HFFc6 (cell line): ENCODE results near the gene FLOT2. TPM values are rescaled to one million over a fixed set of nuclear protein-coding genes. Genes with fewer than 3 reads are reported as not detected.
"Not testable (repeated sequence)": the region's sequence is repeated elsewhere in the genome, so short reads cannot be mapped to it uniquely, and the experiment has no call there.

Experiments used
- DNase-seq: peaks from one replicate; pipeline ENCODE4 v3.0.0-alpha.2; 2018
- H3K27ac Mint-ChIP-seq: 2 replicates; pipeline ENCODE4 v1.8.0; 2020; ENCODE audit warnings: mild to moderate bottlenecking, mixed read lengths
- H3K27me3 Mint-ChIP-seq: 2 replicates; pipeline ENCODE4 v1.8.0; 2021; ENCODE audit warnings: mild to moderate bottlenecking, moderate library complexity, mixed read lengths; ENCODE audit not compliant: insufficient read depth
- H3K36me3 Mint-ChIP-seq: 2 replicates; pipeline ENCODE4 v1.8.0; 2021; ENCODE audit warnings: low read depth, mixed read lengths
- H3K4me1 Mint-ChIP-seq: 2 replicates; pipeline ENCODE4 v1.8.0; 2020; ENCODE audit warnings: low read depth, mixed read lengths
- H3K4me3 Mint-ChIP-seq: 2 replicates; pipeline ENCODE4 v1.8.0; 2020; ENCODE audit warnings: mild to moderate bottlenecking, moderate library complexity, mixed read lengths
- H3K9me3 Mint-ChIP-seq: 2 replicates; pipeline ENCODE4 v1.8.0; 2020; ENCODE audit warnings: mild to moderate bottlenecking, mixed read lengths
- total RNA-seq, 6 experiments: library from RNA; stranded (reverse); fragmentation: NEBNext Ultra II Directional; extraction: Animal tissue kit (Norgen Biotek cat#: 25700); gene quantifications; 2 replicates in 1 of 6; 3 replicates in 5 of 6; pipeline ENCODE4 v1.2.3, GENCODE V29; 2021
- TF ChIP-seq, protein P1 (sequence below): fragments of 200-600 bp; sonication (generic); IDR thresholded peaks from 2 replicates; pipeline ENCODE4 v1.5.0; 2021; ENCODE audit warnings: antibody characterized with exemption, mild to moderate bottlenecking

The FLOT2 gene
- total RNA-seq, 6 experiments from 2014 or later = 46.7 to 85.7 (median 77.9) TPM

DNA sequence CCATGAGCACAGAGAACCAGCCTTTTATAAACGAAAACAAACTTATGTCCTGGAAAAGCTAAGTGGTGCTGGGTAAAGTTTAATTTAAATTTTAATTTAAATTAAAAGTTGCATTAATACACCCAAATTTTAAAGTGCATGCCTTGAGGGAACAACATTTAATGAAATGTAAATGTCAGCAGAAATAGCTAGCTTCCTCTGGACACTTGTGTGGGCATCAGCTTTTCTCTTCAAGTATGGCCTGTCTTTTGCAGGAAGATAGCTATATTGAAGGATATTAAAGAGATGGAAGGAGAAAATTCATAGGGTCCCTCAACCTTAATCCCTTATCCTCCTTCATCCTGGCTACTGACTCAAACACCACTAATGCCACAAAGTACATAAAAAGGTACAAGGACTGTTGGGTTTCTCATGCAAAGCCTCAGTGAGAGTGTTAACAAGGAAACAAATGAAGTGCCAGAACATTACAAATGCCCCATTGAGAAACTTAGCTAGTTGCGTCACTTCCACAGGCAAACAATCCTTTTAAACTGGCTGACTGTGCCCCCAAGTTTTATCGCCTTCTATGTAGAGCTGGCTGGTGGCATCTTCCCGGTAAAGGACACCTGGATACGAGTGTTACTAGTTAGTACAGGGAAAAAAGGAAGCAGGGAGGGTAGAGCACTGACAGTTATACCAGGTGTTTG, 39.7 kb upstream of the FLOT2 start:
- no peak overlapping the region for H3K27ac Mint-ChIP-seq
- TF ChIP-seq, protein P1, sequence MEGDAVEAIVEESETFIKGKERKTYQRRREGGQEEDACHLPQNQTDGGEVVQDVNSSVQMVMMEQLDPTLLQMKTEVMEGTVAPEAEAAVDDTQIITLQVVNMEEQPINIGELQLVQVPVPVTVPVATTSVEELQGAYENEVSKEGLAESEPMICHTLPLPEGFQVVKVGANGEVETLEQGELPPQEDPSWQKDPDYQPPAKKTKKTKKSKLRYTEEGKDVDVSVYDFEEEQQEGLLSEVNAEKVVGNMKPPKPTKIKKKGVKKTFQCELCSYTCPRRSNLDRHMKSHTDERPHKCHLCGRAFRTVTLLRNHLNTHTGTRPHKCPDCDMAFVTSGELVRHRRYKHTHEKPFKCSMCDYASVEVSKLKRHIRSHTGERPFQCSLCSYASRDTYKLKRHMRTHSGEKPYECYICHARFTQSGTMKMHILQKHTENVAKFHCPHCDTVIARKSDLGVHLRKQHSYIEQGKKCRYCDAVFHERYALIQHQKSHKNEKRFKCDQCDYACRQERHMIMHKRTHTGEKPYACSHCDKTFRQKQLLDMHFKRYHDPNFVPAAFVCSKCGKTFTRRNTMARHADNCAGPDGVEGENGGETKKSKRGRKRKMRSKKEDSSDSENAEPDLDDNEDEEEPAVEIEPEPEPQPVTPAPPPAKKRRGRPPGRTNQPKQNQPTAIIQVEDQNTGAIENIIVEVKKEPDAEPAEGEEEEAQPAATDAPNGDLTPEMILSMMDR = no peak

DNA sequence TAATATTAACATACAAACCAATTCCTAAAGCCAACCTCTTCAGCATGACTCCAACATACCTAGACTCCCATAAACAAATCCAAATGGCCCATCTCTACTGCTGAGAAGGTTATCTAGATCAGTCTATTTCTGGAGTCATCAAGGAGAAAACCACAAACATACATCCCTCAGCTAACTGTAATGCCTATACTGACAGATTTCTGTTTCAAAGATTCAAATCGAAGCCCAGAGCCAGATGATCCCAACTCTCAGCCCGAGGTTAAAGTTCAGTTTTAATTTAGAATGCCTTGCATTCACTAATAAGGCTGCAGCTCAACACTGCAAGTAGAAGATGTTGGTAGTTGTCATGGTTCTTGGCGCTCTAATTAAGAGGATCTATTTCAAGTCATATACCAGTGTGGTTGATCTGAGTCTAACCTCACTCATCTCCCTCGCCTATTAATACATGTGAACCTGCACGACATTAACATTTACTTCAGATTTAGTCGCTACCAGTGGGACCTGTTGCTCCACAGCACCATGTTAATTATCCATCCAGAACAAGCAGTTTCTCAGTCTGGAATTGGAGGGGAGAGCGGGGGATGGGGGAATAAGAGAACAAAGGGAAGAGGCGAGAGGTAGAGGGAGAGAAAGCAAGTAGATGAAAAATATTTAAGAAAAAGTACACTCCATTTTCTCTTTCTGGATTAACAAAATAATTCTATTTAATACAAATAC, 38.4 kb upstream of the FLOT2 start:
- no peak overlapping the region for H3K27ac Mint-ChIP-seq
- no peaks in the 10 kb centered on the region for H3K9me3 Mint-ChIP-seq
- no peak for DNase-seq
- no peak overlapping the region for H3K4me3 Mint-ChIP-seq
- TF ChIP-seq, protein P1 = no peak
- H3K4me1 Mint-ChIP-seq = peaks cover 61% of the 10 kb centered on the region
- H3K27me3 Mint-ChIP-seq = no peaks in the 10 kb centered on the region; the same call in 1 of the 2 replicates
- H3K36me3 Mint-ChIP-seq = peaks cover 13% of the 10 kb centered on the region; the same call in 1 of the 2 replicates

More for the DNA sequence above, 39.7 kb upstream of the FLOT2 start:
- H3K9me3 Mint-ChIP-seq = no peaks in the 10 kb centered on the region
- DNase-seq = no peak
- H3K4me1 Mint-ChIP-seq = peaks cover 61% of the 10 kb centered on the region
- H3K4me3 Mint-ChIP-seq = no peak overlapping the region
- H3K36me3 Mint-ChIP-seq = peaks cover 13% of the 10 kb centered on the region; the same call in 1 of the 2 replicates
- no peaks in the 10 kb centered on the region; the same call in 1 of the 2 replicates for H3K27me3 Mint-ChIP-seq

DNA sequence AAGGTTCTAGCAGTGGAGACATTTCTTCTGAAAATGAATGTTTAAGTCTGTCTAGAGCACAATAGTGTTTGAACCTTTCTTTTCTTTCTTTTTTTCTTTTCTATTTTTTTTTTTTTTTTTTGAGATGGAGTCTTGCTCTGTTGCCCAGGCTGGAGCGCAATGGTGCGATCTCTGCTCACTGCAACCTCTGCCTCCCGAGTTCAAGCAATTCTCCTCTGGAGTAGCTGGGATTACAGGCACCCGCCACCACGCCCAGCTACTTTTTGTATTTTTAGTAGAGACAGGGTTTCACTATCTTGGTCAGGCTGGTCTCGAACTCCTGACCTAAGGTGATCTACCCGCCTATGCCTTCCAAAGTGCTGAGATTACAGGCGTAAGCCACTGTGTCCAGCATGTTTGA, 37.0 kb upstream of the FLOT2 start:
- H3K9me3 Mint-ChIP-seq, H3K4me3 Mint-ChIP-seq, H3K27me3 Mint-ChIP-seq, DNase-seq: not testable (repeated sequence)
- Mint-ChIP-seq H3K36me3 (peaks cover 22% of the 10 kb centered on the region), H3K27ac (peak overlapping the region; percentile 8; the same call in 1 of the 2 replicates), H3K4me1 (peaks cover 57% of the 10 kb centered on the region)

DNA sequence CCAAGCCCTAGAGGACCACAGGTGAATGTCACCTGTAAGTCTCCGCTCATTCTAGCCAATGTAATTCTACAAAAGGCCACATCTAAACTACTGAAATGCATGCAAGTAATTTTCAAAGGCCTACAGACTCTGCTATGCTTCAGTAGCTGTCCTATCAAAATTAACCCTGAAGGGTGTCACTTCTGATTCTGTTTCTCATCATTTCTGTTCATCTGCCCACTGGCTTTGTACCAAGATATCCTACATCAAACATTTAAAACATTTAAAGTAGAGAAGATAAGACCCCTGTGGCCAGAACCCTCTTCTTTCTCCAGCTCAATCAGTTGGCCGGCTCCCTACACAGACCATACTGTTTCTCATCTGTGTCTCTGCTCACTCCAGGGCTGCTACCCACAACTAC, 32.3 kb upstream of the FLOT2 start:
- Mint-ChIP-seq H3K4me3 (no peak overlapping the region), H3K4me1 (peaks cover 43% of the 10 kb centered on the region), H3K36me3 (peaks cover 37% of the 10 kb centered on the region), H3K27ac (no peak overlapping the region), H3K27me3 (peaks cover 3% of the 10 kb centered on the region), H3K9me3 (peaks cover 15% of the 10 kb centered on the region)
- DNase-seq = no peak
- TF ChIP-seq, protein P1 = no peak

DNA sequence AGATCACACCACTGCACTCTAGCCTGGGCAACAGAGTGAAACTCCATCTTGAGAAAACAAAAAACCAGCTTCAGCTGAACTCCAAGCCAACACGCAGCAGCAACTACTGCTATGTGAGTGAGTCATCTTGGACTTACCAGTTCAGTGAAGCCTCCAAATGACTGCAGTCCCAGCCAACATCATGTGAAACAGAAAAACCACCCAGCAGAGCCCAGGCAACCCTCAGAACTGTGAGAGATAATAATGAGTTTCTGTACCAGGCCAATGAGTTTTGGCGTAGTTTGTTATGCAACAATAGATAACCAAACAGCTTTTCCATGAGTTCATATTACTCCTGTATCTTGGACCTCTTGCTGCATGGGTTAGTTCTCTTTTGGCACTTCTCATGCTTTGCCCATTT, 30.5 kb upstream of the FLOT2 start:
- H3K36me3 Mint-ChIP-seq = peaks cover 43% of the 10 kb centered on the region
- H3K9me3 Mint-ChIP-seq = peaks cover 15% of the 10 kb centered on the region
- TF ChIP-seq, protein P1 = no peak
- H3K4me1 Mint-ChIP-seq = peaks cover 39% of the 10 kb centered on the region
- H3K4me3 Mint-ChIP-seq = no peak overlapping the region
- H3K27me3 Mint-ChIP-seq = peaks cover 3% of the 10 kb centered on the region
- no peak overlapping the region; the same call in 1 of the 2 replicates for H3K27ac Mint-ChIP-seq
- DNase-seq = no peak

DNA sequence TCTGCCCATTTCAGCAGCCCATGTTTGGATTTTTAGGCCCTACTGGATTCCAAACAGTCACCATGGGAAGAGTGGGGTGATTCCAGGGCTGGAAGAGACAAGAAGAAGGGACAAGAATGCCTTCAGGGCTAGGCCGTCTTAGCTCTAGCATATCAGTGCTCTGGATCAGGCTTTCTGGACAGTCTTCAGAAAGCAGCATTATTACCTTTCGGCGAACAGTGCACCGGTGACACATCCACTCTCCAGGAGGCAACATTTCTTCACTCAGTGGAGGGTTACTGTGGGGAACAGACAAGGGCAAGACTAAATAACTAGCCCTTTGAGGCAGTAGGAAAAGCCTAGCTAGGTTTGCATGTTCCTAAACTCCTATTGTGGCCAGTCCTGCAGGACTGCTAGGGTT, 29.3 kb upstream of the FLOT2 start:
- Mint-ChIP-seq H3K27ac (peak overlapping the region; percentile 80), H3K9me3 (peaks cover 15% of the 10 kb centered on the region), H3K27me3 (peaks cover 3% of the 10 kb centered on the region), H3K36me3 (peaks cover 52% of the 10 kb centered on the region), H3K4me1 (peaks cover 39% of the 10 kb centered on the region), H3K4me3 (no peak overlapping the region)
- DNase-seq = no peak
- TF ChIP-seq, protein P1 = no peak
